PC-3 (cell line): ENCODE data around the gene GRK3. TPM values are rescaled to one million over a fixed set of nuclear protein-coding genes. Genes with fewer than 3 reads are reported as not detected.

Experiments
- ATAC-seq: fragments of 200-7000 bp; cut with Tn5 transposase; 2 replicates; pipeline ENCODE4 v1.9.1; 2020; ENCODE audit warnings: mild to moderate bottlenecking, moderate library complexity
- BruUV-seq: library from RNA; stranded (reverse); fragments of 400-500 nt; replicated peaks from 2 replicates; lab custom pipeline; 2021; lab: Mats Ljungman, UMichigan
- CTCF ChIA-PET: fragments of 300-600 bp; sonication (Branson Sonifier 250); formaldehyde crosslinking; loops from one replicate; lab custom pipeline; 2022; ENCODE audit warnings: antibody characterized with exemption; lab: Charles Lee
- POLR2A ChIA-PET: fragments of 300-600 bp; sonication (Branson Sonifier 250); formaldehyde crosslinking; loops from one replicate; lab custom pipeline; 2022; ENCODE audit warnings: antibody characterized with exemption; ENCODE audit not compliant: unreplicated experiment; lab: Charles Lee
- DNase-seq: peaks from one replicate; pipeline ENCODE4 v3.0.0-alpha.2; 2015
- H2AFZ ChIP-seq: fragments of 300-600 bp; sonication (generic); 2 replicates; pipeline ENCODE4 v1.6.0; 2016; ENCODE audit warnings: antibody characterized with exemption, low read length
- H3F3A ChIP-seq: fragments of 300-600 bp; sonication (generic); one replicate; pipeline ENCODE4 v1.6.0; 2017; ENCODE audit warnings: antibody characterized with exemption, low read length, control low read depth, mild to moderate bottlenecking; ENCODE audit not compliant: unreplicated experiment
- H3K27ac ChIP-seq: fragments of 300-600 bp; sonication (generic); 2 replicates; pipeline ENCODE4 v1.5.1; 2016; ENCODE audit warnings: mild to moderate bottlenecking, low read length
- H3K27me3 ChIP-seq: fragments of 300-600 bp; sonication (generic); 2 replicates; pipeline ENCODE4 v1.6.1; 2016; ENCODE audit warnings: low read length, mixed read lengths
- H3K36me3 ChIP-seq: fragments of 300-600 bp; sonication (generic); 2 replicates; pipeline ENCODE4 v1.6.1; 2016; ENCODE audit warnings: low read depth, mixed run types, low read length, mixed read lengths
- H3K4me1 ChIP-seq: fragments of 300-600 bp; sonication (generic); 2 replicates; pipeline ENCODE4 v1.5.1; 2016; ENCODE audit warnings: low read length; ENCODE audit not compliant: insufficient read depth
- H3K4me2 ChIP-seq: fragments of 300-600 bp; sonication (generic); 2 replicates; pipeline ENCODE4 v1.6.0; 2016; ENCODE audit warnings: low read length
- H3K4me3 ChIP-seq: fragments of 300-600 bp; sonication (generic); 2 replicates; pipeline ENCODE4 v1.5.1; 2016; ENCODE audit warnings: mild to moderate bottlenecking, low read length, mixed read lengths
- H3K79me2 ChIP-seq: fragments of 300-600 bp; sonication (generic); 2 replicates; pipeline ENCODE4 v1.6.1; 2017; ENCODE audit warnings: low read length, mixed read lengths
- H3K9ac ChIP-seq: fragments of 300-600 bp; sonication (generic); 2 replicates; pipeline ENCODE4 v1.6.0; 2016; ENCODE audit warnings: mild to moderate bottlenecking, low read length
- H3K9me2 ChIP-seq: fragments of 300-600 bp; sonication (generic); replicated peaks from 2 replicates; pipeline ENCODE4 v1.6.1; 2016; ENCODE audit warnings: mixed run types, low read length, mixed read lengths
- H3K9me3 ChIP-seq: fragments of 300-600 bp; sonication (generic); 2 replicates; pipeline ENCODE4 v1.6.1; 2016; ENCODE audit warnings: low read length, mixed read lengths
- H4K20me1 ChIP-seq: fragments of 300-600 bp; sonication (generic); 2 replicates; pipeline ENCODE4 v1.6.1; 2016; ENCODE audit warnings: low read length, mixed read lengths
- EZH2 ChIP-seq: fragments of 300-600 bp; sonication (generic); IDR thresholded peaks from one replicate; pipeline ENCODE4 v1.6.1; 2017; ENCODE audit warnings: antibody characterized with exemption, mild to moderate bottlenecking, low read length; ENCODE audit not compliant: unreplicated experiment
- EZH2phosphoT487 ChIP-seq: fragments of 300-600 bp; sonication (generic); IDR thresholded peaks from 2 replicates; pipeline ENCODE4 v1.6.1; 2018; ENCODE audit warnings: mild to moderate bottlenecking, antibody characterized with exemption, low read length, borderline replicate concordance
- intact Hi-C: fragments of 100-400 bp; cut with micrococcal nuclease; formaldehyde crosslinking; loops from 2 replicates; pipeline ENCODE4 v1.9.0; 2023
- total RNA-seq: library from RNA; depleted of rRNA; stranded (reverse); fragments of >200 nt; gene quantifications from 2 replicates; pipeline ENCODE4 v1.2.3, GENCODE V29; 2014
- TF ChIP-seq, protein P1 (sequence below): fragments of 300-600 bp; sonication (generic); conservative IDR thresholded peaks from 2 replicates; pipeline ENCODE4 v1.5.1; 2017; ENCODE audit warnings: antibody characterized with exemption, low read depth, mild to moderate bottlenecking, low read length

Gene GRK3
- total RNA-seq, 1 experiment from 2014 or later = under 0.01 TPM

DNA sequence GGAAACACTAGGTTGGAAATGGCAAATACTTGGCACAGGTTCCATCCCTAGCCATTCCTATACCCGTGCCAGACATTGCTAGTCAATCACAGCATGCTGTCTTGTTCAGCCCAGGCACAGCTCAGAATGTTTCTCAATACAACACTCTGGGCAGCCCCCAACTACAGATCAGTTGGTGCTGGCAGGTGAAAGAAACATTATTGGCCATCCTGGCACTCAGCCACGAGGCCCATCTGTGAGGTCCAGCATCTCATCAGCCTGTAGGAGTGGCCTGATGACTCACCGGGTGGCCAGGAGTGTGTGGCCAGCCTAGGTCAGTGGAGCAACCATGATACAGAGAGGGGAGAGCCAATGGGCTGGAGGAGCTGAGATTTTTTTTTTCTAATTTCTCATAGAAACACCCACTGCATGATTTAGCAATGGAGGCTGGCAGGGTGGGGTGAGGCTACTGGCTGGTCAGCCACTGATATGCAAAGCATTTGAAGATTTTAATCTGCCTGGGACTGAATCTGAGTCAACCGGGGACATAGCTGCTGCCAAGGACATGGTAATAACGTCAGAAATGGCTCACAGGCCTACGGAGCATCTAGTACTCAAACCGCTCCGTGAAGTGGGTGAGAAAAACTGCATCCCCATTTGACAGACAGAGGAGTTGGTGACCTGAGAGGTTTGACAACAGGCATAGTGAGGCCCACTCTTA is 182.9 kb downstream of the GRK3 start:
- no peak for ATAC-seq
- Histone ChIP-seq H3K4me1 (no peaks in the 10 kb centered on the region), H3K9me2 (no peaks in the 10 kb centered on the region), H3K9me3 (no peaks in the 10 kb centered on the region), H2AFZ (no peak overlapping the region), H4K20me1 (no peaks in the 10 kb centered on the region), H3K27me3 (no peaks in the 10 kb centered on the region; the same call in 1 of the 2 replicates), H3K27ac (no peak overlapping the region), H3K36me3 (no peaks in the 10 kb centered on the region), H3K9ac (no peak overlapping the region), H3K4me2 (no peak overlapping the region), H3K4me3 (no peak overlapping the region), H3K79me2 (no peaks in the 10 kb centered on the region), H3F3A (no peaks in the 10 kb centered on the region)
- intact Hi-C loops = no loop called here
- no TSS peak for BruUV-seq
- TF ChIP-seq EZH2 = no peak
- TF ChIP-seq EZH2phosphoT487 = no peak
- TF ChIP-seq, protein P1, sequence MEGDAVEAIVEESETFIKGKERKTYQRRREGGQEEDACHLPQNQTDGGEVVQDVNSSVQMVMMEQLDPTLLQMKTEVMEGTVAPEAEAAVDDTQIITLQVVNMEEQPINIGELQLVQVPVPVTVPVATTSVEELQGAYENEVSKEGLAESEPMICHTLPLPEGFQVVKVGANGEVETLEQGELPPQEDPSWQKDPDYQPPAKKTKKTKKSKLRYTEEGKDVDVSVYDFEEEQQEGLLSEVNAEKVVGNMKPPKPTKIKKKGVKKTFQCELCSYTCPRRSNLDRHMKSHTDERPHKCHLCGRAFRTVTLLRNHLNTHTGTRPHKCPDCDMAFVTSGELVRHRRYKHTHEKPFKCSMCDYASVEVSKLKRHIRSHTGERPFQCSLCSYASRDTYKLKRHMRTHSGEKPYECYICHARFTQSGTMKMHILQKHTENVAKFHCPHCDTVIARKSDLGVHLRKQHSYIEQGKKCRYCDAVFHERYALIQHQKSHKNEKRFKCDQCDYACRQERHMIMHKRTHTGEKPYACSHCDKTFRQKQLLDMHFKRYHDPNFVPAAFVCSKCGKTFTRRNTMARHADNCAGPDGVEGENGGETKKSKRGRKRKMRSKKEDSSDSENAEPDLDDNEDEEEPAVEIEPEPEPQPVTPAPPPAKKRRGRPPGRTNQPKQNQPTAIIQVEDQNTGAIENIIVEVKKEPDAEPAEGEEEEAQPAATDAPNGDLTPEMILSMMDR = no peak
- ChIA-PET POLR2A (no interaction called here), CTCF (no interaction called here)
- DNase-seq = no peak

DNA sequence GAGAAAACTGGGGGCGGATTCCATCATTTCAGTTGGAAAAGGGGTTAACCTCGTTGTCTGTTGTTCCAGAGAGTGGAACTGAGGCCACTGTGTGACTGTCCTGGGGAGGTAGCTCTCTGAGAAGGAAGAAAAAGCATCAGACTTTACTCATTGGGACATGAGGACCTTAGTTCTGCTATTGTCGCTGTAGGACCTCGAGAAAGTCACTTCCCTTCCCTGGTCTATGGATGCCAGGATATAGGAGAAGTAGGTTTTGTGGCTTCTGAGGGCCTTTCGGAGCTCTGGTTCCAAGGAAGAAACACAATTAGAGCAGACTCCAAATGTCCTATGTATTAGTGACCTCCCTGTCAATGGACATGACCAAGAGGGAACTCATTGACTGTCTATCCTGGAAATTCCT is 183.7 kb downstream of the GRK3 start:
- CTCF ChIA-PET = no interaction called here
- POLR2A ChIA-PET = no interaction called here
- ATAC-seq (no peak), DNase-seq (no peak)
- H3K4me3 ChIP-seq = no peak overlapping the region
- H3K4me1 ChIP-seq = no peaks in the 10 kb centered on the region
- H3K9me3 ChIP-seq = no peaks in the 10 kb centered on the region
- H3K36me3 ChIP-seq = no peaks in the 10 kb centered on the region
- H3K27me3 ChIP-seq = no peaks in the 10 kb centered on the region
- no peak overlapping the region for H2AFZ ChIP-seq
- intact Hi-C loops = no loop called here
- H3K4me2 ChIP-seq = no peak overlapping the region
- no peaks in the 10 kb centered on the region for H4K20me1 ChIP-seq
- H3F3A ChIP-seq = no peaks in the 10 kb centered on the region
- no peak overlapping the region for H3K9ac ChIP-seq
- TF ChIP-seq, protein P1 = no peak
- no peak for TF ChIP-seq EZH2phosphoT487
- TF ChIP-seq EZH2 = no peak
- H3K79me2 ChIP-seq = no peaks in the 10 kb centered on the region
- H3K27ac ChIP-seq = no peak overlapping the region
- BruUV-seq = no TSS peak
- H3K9me2 ChIP-seq = no peaks in the 10 kb centered on the region

GRCh38 chr22:25748704-25749103 is 184.2 kb downstream of the GRK3 start:
- no peaks in the 10 kb centered on the region for H3K36me3 ChIP-seq
- H3K9ac ChIP-seq = no peak overlapping the region
- no peak overlapping the region for H2AFZ ChIP-seq
- H3K9me3 ChIP-seq = no peaks in the 10 kb centered on the region
- H3F3A ChIP-seq = no peaks in the 10 kb centered on the region
- TF ChIP-seq EZH2 = no peak
- TF ChIP-seq EZH2phosphoT487 = no peak
- TF ChIP-seq, protein P1 = no peak
- H3K9me2 ChIP-seq = no peaks in the 10 kb centered on the region
- H4K20me1 ChIP-seq = no peaks in the 10 kb centered on the region
- ATAC-seq (no peak), DNase-seq (no peak)
- ChIA-PET POLR2A (interaction anchor here (0.6 kb wide), 1 partner anchor 545 kb away, joined by 3 read pairs; no protein-coding TSS in a partner anchor), CTCF (no interaction called here)
- H3K4me2 ChIP-seq = no peak overlapping the region
- intact Hi-C loops = no loop called here
- no peak overlapping the region for H3K27ac ChIP-seq
- H3K79me2 ChIP-seq = no peaks in the 10 kb centered on the region
- BruUV-seq = no TSS peak
- H3K4me3 ChIP-seq = no peak overlapping the region
- no peaks in the 10 kb centered on the region for H3K4me1 ChIP-seq
- H3K27me3 ChIP-seq = no peaks in the 10 kb centered on the region
